T47D (cell line): ENCODE results near the gene LAMP2.
"Not testable (repeated sequence)": the region's sequence is repeated elsewhere in the genome, so short reads cannot be mapped to it uniquely, and the experiment has no call there.

Source experiments
- DNase-seq, 2 experiments: peaks; one replicate each; pipeline versions ENCODE4 v3.0.0 to v3.0.0-alpha.2; 2011 to 2012; ENCODE audit warnings: low read depth in 1 of 2, low spot score in 1 of 2
- JUND ChIP-seq: IDR thresholded peaks from 2 replicates; pipeline ENCODE4 v1.6.1; 2012; ENCODE audit warnings: low read depth
- in situ Hi-C: cut with HindIII; loops from 2 replicates; pipeline ENCODE4 v1.10.0; 2016; ENCODE audit warnings: low sequenced_read_pairs, low pct_unique_long_range_greater_than_20kb

LAMP2 gene

GRCh38 chrX:120468825-120469525 is at the start of gene LAMP2:
TSS of gene LAMP2 (minus strand) at chrX:120469296. CDS start at chrX:120469169, 127 bp downstream.
- in situ Hi-C loops = no loop called here
- peak; percentile 24 to 85 for DNase-seq
- no peak for TF ChIP-seq JUND

DNA sequence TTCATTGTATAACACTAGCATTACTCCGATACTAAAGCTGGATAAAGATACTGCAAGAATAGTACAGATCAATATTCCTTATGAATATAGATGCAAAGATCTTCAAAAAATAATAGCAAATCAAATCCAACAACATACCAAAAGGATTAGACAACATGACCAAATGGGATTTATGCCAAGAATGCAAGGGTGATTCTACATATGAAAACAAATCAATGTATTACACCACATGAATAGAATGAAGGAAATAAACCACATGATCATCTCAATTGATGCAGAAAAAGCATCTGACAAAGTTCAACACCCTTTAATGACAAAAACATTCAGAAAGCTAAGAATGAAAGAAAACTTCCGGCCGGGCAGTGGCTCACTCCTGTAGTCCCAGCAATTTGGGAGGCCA is 48.8 kb upstream of the LAMP2 start:
- DNase-seq = peak in 1 of 2 experiments; percentile 13
- TF ChIP-seq JUND = no peak
- in situ Hi-C loops = no loop called here

- TF ChIP-seq JUND = no peak
- in situ Hi-C loops = no loop called here
- DNase-seq = peak; percentile 0 to 37
Measured at GRCh38 chrX:120514236-120514635, 45.1 kb upstream of the LAMP2 start.

- no peak for TF ChIP-seq JUND
- in situ Hi-C loops = no loop called here
- DNase-seq = no peak
Measured at GRCh38 chrX:120512627-120513026, 43.5 kb upstream of the LAMP2 start.

DNA sequence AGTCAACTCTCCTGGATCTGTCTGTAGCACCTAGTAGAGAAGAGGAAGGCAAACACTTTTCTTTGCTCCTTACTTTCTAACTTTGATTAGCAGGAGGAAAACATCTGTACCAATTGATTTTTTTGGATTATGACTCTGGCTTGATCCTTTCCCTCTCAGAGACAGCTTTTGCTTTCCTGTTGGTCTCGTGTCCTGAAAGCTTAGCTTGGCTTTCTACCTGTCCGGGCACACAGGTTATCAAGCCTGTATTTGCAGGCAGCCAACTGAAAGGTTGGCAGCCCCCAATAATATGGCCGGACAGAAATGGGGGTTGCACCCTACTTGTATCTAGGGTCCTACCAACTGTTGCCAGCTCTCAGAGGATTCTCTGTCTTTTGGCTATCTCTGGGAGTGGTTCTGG is 43.1 kb upstream of the LAMP2 start:
- in situ Hi-C loops = no loop called here

GRCh38 chrX:120504569-120504968 is 35.5 kb upstream of the LAMP2 start:
- no peak for DNase-seq
- in situ Hi-C loops = no loop called here
- no peak for TF ChIP-seq JUND

More for the DNA sequence above, 43.1 kb upstream of the LAMP2 start:
- TF ChIP-seq JUND = no peak
- DNase-seq = no peak

DNA sequence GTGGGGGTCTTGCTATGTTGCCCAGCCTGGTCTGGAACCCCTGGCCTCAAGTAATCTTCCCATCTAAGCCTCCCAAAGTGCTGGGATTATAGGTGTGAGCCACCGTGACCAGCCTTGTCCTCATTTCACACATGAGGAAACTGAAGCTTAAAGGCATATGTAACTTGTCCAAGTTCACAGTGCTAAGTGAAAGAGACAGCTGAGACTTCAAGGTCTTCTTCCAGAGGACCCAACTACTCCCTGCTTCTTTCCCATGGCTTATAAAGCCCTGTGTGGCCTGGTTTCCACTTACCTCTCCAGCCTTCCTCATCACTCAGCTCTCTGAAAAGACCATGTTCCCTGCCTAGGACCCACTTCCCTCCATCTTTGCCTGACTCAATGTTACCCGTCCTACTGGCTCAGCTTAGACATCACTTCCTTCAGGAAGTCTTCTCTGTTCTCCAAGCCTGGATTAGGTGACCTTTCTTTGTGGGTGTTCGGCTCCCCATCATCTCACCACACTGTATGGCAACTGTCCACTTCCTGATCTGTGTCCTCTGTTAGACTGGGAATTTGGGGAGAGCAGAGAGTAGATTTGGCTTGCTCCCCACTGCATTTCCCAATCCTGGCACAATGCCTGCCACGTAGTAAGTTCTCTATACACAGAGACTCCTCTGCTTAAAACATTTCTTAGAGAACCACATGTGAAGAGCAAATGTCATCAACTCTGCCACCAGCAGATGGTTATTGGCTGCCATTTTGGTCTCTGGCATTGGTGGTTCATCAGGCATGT is 30.4 kb upstream of the LAMP2 start:
- no peak for TF ChIP-seq JUND
- in situ Hi-C loops = no loop called here
- no peak for DNase-seq

- DNase-seq, in situ Hi-C loops: not testable (repeated sequence)
Measured at GRCh38 chrX:120490119-120490518, 21.0 kb upstream of the LAMP2 start.

DNA sequence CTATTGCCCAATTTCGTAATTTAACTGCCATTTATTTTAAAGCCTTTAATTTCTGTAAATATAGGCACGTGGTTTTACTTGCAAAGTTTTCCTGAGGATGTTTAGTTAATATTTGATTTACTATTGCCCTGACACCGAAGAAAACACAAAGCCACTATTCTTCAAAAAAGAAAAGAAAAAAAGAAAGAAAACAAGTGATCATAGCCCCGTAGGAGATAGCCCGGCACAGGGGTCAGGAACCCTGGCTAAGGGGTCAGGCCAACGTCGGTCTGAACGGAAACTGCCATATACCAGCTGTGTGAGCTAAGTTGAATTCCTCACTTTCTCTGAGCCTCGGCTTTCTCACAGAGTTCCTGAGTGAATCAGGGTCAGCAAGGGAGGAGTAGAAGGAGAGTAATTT is 17.7 kb upstream of the LAMP2 start:
- no peak for DNase-seq
- no peak for TF ChIP-seq JUND
- in situ Hi-C loops = no loop called here

DNA sequence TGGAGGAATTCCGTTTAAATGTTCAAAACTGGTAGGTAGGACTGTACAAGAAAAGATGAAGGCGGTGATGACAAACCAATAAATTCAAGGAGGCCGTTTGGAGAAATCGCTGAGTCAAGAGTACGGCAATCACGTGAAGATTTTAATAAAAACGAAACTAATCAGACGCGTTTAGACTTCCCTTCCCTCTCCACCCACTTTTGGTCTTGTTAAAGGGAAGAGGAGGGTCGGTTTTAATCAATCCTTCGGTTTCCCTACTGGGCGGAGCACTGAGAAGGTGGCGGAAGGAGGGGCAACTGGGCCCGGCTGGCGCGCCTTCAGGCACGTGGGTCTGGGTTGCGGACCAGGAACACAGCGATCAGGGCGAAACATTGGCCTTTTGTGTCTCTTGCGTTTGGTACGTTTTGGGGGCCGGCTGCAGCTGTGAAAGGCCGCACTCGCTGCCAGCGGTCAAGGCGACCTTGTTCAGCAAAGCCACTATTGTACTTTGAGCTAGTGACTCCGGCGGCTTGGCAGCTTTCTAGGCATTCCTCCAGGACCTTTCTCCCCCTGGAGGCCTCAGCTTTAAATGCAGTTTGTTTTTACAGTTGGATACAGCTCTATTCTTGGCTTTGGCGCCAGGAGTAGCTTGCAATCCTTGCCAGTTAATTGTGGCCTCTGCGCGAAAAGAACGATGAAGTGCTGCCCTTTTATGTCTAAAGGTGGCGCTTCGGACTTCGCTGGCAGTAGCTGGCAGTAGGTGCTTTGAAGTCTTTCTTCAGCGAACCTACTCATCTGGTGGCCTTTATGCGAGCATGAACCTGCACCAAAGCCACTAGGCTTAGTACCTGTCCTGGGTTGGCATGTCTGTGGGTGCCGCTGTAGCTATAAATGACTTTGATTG is 16.8 kb upstream of the LAMP2 start:
- peak; percentile 5 to 91 for DNase-seq
- in situ Hi-C loops = no loop called here
- no peak for TF ChIP-seq JUND

DNA sequence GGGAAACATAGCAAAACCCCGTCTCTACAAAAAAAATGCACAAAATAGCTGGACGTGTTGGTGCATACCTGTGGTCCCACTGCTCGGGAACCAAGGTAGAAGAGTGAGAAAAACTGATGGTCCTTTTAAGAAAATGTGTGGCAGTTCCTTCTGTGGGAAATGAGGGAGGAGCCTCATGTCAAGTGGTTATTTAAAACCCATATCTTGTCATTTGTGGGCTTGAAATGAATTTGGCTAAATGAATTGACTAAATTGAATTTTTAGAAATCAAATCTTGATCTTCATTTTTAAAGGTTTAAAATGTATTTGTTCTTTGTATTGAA is 16.2 kb upstream of the LAMP2 start:
- no peak for TF ChIP-seq JUND
- in situ Hi-C loops = no loop called here
- DNase-seq = no peak

DNA sequence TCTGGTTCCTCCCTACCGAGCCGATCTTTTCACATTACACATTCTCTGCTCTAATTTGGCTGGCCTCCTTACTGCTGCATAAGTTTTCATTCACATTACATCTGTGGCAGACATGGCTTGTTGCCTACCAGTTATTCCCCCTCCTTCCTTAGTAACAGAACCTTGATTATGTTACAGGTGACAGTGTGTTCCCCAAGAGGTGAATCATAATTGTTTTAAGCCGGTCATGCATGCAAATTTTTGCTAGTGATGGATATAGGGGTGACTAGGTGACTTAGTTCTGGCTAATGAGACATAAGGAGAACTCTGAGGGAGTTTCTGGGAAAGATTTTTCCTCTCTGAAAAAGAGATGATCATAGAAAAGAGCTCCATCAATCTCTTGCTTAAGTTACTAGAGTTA is 8.4 kb upstream of the LAMP2 start:
- in situ Hi-C loops = no loop called here
- no peak for DNase-seq
- no peak for TF ChIP-seq JUND

DNA sequence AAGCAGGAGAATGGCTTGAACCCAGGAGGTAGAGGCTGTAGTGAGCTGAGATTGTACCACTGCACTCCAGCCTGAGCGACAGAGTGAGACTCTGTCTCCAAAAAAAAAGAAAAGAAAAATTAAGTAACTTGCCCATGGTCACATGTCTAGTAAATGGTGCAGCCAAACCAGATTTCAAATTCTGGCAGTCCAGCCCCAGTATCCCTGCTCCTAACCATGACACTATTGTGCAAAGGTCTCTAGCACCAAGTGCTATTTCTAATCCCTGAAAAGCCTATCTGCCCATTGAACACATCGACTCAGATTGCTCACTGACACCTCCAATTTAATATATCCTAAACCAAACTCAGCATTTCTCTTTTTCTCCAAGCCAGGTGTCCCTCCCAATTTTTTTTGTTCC is 7.6 kb upstream of the LAMP2 start:
- in situ Hi-C loops = no loop called here
- TF ChIP-seq JUND = no peak
- DNase-seq = no peak

DNA sequence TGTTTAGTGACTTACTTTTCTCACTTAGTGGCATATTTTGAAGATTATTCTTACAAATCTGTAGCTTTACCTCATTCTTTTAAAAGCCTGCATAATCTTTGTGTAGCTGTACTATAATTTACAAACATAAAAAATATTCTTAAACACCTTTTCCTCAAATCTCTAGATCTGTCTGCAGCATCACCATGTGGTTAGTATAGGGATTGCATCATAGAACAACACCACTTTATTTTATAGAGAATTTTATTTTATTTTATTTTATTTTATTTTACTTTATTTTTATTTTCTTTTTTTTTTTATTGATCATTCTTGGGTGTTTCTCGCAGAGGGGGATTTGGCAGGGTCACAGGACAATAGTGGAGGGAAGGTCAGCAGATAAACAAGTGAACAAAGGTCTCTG is 6.4 kb upstream of the LAMP2 start:
- in situ Hi-C loops = not testable (repeated sequence)
- DNase-seq = peak in 1 of 2 experiments; percentile 26
